NCI-H446 (cell line): ENCODE results near the gene SLC38A8.

ENCODE experiments used
- DNase-seq, 2 experiments: peaks; one replicate each; lab custom pipeline; 2025; lab: John Stamatoyannopoulos, UW

Gene SLC38A8

GRCh38 chr16:84031556-84031955 is 11.0 kb downstream of the SLC38A8 start:
- no peak for DNase-seq

DNA sequence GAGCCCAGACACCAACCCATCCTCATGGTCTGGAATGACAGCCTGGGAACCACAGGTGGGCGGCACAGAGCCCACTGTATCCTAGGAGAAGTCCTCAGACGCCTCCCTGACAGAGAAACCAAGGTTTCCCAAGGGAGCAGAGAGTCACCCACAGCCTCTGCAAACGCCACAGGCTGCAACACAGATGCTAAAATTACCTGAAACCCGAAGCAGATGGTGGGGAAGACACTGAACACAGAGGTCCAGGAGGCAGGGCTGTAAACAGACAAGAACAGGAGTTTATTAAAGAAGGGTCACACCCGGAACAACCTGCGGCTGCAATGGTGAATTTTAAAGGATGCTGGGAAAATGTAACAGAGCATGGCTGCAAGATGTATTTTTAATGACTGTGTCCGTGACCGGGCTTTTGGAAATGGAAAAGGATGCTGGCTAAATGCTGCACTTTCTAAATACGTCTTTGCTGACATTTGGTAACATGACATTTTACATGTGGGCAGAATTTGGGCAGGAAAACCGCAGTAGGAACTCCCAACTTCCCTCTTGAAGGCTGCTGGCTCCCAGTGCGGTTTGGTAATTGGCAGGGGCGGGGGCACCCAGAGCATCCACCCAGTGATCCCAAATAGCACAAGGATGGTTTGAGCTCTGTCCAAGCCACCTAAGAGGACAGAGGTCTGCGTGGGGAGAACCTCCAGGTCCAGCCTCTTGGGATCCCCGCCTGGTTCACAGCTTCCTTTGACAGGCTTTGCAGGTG is 13.1 kb downstream of the SLC38A8 start:
- no peak for DNase-seq

DNA sequence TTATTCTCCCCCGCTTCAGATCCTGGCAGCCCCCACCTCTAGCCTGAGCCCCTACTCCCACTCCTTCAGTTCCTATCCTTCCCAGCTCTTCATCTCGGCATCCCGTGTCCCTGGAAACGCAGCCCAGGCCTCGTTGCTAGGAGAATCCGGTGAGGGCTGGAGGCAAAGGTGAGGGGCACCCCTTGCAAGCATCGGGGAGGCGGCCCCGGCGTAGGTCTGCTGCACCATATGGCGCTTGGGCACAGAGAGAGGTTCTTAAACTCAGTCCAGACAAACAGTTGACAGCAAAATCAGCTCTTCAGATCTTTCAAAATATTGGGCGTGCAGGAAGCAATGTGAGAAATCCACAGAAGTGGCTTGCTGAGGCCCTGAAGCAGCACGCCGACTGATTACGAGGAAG is 15.0 kb downstream of the SLC38A8 start:
- DNase-seq: no peak

- DNase-seq: no peak
These were observed 16.0 kb downstream of the SLC38A8 start for GRCh38 chr16:84026606-84027005.

- no peak for DNase-seq
These were observed 17.7 kb downstream of the SLC38A8 start for GRCh38 chr16:84024854-84025253.

DNA sequence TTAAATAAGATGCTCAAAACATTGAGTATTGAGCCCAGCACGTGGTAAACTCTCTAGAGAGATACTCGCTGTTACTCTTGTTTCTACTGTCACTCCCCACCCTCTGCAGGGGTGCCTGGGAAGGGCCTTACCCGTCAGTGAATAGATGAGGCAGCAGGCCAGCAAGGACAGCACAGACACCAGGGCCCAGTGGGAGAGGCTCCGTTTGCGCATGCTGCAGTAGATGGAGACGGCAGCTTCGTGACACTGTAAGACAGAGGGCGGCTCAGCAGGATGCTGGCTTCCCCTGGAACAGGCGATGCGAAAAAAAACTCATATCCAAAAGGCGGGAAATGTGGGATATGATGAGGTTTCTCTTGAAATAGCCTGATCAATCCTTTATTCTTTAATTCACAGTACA is 20.0 kb downstream of the SLC38A8 start:
- peak in 1 of 2 experiments; percentile 8 for DNase-seq

DNA sequence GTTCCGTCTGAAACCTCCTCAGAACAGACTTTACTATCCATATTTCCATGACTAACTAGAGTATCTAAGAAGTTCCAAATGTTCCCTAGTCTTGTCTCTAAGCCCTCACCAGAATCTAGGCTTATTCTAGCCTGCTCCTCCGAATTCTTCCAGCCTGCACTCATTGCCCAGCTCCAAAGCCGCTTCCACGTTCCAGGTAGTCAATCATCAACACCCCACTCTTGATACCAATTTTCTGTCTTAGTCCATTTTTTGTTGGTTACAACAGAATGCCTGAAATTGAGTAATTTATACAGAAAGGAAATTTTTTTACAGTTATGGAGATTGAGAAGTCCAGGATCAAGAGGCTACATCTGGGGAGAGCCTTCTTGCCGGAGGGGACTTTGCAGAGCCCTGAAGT is 21.1 kb downstream of the SLC38A8 start:
- no peak for DNase-seq

- DNase-seq: no peak
These were observed 22.2 kb downstream of the SLC38A8 start for GRCh38 chr16:84020353-84020752.

- DNase-seq: no peak
These were observed 23.9 kb downstream of the SLC38A8 start for GRCh38 chr16:84018710-84019109.

DNA sequence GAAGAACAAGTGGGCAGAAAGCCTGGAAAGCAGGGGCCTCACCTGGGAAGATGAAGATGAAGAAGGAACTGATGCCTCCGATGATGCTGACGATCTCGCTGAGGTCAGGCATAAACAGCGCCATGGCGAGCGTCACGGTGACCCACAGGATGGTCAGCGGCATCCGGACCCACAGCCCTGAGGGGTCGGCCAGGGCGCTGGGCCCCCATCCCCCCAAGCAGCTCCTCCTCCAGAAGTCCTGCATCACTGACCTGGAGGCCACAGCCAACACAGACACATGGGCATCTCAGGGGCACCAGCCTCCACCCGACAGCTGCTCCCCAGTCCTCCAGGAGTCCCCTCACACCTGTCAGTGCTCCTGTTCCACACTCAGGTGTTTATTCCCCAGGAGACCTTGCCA is 26.1 kb downstream of the SLC38A8 start:
- DNase-seq: no peak

DNA sequence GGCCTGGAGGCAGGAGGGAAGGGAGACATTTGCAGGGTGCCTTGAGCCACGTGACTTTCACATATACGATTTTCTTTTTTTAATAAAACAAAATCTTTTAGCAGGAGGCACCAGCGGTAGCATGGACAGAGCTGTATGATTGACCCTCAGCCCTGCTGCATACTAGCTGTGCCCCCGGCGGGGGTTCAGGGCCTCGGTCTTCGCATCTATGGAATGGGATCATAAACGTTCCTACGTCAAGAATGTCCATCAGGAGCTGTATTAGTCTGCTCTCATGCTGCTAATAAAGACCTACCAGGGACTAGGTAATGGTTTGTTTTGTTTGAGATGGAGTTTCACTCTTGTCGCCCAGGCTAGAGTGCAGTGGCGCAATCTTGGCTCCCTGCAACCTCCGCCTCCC is 27.2 kb downstream of the SLC38A8 start:
- DNase-seq: no peak

DNA sequence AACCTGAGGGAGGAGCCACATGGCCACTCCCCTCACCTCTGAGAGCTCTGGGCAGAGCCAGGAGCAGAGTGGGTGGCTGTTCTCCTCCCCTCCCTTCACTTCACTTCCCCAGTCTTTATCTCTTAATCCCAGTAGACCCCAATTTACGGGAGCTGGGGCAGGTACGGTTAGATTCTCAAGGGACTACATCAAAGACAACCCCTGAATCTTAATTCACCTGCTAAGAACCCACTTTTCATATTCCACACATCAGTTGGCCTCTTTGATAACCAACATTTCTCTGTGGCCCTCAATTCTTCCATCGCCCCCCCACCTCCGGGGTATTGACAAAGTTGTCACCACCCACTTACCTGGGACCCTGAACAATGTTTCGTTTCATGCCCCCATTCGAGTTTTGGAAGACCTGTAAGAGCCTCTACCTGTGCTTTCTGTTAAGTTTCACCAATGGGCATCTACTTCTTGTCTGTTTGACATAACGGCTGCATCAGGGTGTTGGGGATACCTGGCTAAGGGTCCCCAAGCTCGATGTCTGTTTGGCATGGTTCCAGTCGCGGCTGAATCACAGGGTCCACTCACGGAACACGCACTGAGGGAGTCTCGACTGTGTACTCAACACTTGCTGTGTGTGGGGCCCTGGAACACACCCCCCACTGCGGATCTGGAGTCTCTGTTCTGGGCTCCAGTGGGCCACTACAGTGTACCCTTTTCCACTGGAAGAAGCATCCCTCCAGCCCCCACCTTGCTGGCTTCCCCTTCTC is 27.8 kb downstream of the SLC38A8 start:
- DNase-seq: no peak

DNA sequence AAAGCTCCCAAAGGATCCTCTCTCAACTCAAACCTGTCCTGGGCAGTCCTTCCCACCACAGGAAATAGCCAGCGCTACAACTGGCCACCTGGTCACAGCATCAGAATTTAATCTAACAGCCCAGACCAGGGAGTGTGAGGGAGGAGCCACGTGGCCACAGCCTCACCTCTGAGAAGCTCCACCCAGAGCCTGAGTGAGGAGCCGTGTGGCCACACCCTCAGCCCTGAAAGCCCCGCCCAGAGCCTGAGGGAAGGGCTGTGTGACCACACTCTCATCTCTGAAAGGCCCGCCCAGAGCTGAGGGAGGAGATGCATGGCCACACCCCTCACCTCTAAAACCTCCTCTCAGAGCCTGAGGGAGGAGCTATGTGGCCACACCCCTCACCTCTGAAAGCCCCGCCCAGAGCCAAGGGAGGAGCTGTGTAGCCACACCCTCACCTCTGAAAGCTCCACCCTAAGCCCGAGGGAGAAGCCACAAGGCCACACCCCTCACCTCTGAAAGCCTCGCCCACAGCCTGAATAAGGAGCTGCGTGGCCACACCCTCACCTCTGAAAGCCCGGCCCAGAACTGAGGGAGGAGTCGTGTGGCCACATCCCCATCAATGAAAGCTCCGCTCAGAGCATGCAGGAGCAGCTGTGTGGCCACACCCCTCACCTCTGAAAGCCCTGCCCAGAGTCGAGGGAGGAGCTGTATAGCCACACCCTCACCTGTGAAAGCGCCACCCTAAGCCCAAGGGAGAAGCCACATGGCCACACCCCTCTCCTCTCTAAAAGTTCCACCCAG is 28.6 kb downstream of the SLC38A8 start:
- DNase-seq: no peak

DNA sequence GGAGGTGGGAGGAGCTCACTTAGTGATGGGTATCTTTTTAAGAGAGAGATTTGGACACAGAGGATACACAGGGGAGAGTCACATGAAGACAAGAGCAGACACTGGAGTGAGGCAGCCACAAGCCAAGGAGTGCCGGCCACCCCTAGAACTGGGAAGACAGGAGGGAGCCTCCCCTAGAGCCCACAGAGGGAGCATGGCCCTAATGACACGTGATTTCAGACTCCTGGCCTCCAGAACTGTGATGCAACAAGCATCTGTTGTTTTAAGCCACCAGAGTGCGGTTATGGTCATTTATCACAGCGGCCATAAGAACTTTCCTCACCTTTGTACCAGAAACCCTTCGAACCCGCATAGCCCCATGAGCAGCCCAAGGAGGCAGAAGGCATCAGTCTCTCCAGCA is 33.3 kb downstream of the SLC38A8 start:
- no peak for DNase-seq

- DNase-seq: no peak
These were observed 34.6 kb downstream of the SLC38A8 start for GRCh38 chr16:84007965-84008364.

- DNase-seq: no peak
These were observed 35.1 kb downstream of the SLC38A8 start for GRCh38 chr16:84007520-84007919.

GRCh38 chr16:84005391-84005790 is 37.2 kb downstream of the SLC38A8 start:
- DNase-seq: no peak

GRCh38 chr16:84004442-84004841 is 38.2 kb downstream of the SLC38A8 start:
- no peak for DNase-seq

DNA sequence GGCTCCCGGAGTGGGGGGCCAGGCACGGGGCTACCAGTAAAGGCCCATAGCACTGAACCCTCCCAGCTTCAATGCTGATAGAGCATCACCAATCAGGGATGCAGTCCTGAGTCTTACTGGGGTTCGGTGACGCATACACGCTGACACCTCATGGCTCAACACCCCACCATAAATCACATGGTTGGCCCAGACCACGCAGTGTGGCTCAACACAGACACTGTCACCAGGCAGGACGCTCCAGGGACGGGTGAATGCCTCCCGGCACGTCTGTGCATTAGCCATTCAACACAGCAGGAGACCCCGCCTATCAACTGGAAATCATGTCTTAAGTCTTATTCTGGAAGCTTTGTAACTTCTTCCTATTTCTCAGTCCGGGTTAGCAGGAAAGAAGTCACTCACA is 39.6 kb downstream of the SLC38A8 start:
- DNase-seq: no peak

DNA sequence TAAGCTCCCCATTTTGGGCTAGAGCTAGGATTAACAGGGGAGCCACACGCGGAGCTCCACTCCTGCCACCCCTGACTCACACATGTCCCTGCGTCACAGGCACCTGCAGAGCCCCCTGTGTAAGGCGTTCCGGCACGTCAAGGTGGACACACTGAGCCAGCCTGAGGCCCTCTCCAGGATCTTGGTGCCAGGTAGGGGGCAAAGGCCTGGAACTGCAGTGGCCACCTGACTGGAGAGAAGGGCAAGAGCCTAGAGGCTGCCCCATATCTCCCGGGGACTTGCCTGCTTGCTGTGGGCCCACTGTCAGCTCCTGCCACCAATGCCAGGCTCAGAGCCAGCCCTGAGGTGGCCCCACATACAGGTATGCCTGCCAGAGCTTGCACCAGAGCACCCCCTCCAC is 40.9 kb downstream of the SLC38A8 start:
- no peak for DNase-seq

DNA sequence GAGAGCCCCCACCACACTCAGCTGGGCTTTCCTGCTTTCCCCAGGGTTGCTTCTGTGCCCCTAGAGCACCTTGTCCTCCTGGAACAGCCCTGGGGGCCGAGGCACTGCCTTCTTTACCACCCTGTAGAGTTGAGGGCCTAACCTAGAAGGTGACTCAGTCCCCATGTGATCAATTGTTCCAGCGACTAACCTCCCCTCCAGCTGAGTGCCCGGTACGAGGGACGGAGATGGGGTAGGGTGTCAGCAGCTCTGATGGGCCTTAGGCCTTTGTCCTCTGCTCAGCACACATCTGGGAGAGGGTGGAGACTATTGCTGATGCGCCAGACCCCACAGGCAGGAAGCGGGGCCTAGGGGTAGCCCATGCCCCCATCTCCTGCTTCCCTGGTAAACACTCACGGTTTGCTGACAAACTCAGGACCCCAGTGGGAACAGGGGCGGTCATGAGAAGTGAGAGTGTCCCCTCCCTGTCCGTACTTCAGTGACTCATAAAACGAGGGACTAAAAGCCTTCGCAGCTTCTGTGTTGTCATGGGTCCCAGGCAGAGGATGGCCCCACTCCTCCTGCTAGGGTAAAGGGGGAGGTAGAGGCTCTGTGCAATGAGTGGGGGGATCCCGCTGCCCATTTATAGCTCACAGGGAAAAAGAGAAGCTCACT is 41.5 kb downstream of the SLC38A8 start:
- DNase-seq: no peak

DNA sequence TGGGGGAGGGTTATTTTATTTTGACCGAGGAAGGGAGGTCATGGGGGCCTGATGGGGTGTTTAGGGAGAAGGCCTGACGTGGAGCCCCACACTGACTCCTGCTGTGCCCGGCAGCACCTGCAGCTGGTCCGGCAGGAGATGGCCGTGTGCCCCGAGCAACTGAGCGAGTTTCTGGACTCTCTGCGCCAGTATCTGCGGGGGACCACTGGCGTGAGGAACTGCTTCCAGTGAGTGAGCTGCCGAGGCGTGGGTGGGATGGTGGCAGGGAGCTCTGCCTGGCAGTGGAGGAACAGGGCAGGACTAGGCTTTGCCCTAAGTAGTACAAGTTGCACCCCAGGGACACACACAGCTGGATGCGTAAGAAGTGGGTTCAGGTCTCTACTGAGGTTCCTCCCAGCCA is 44.5 kb downstream of the SLC38A8 start:
- no peak for DNase-seq
